H1 (cell line): Measurements from ENCODE around the gene DHX57. TPM values are rescaled to one million over a fixed set of nuclear protein-coding genes. Genes with fewer than 3 reads are reported as not detected.
A peak's percentile ranks its signal among the peaks of the same experiment; 100 is the strongest.

ENCODE experiments used
- BCL11A ChIP-seq, 2 experiments: IDR thresholded peaks; one replicate each; pipeline ENCODE4 v1.6.1; 2011; ENCODE audit warnings: low read depth in 2 of 2, low read length in 2 of 2, mild to moderate bottlenecking in 2 of 2
- CHD1 ChIP-seq: IDR thresholded peaks from 2 replicates; pipeline ENCODE4 v1.6.1; 2012; ENCODE audit warnings: low read depth, low read length, improper control_type of control experiment
- CREB1 ChIP-seq: IDR thresholded peaks from 2 replicates; pipeline ENCODE4 v1.6.1; 2012; ENCODE audit warnings: inconsistent platforms
- CTCF ChIP-seq, 3 experiments: IDR thresholded peaks; 1 replicate in 2 of 3; 2 replicates in 1 of 3; pipeline versions ENCODE4 v1.5.1 to v1.6.1; 2011; ENCODE audit warnings: low read length in 3 of 3, mild to moderate bottlenecking in 3 of 3, inconsistent platforms in 2 of 3, low read depth in 1 of 3, moderate library complexity in 1 of 3; ENCODE audit not compliant: insufficient read depth in 1 of 3; ENCODE audit errors: control extremely low read depth in 1 of 3
- EGR1 ChIP-seq: IDR thresholded peaks from 2 replicates; pipeline ENCODE4 v1.6.1; 2011; ENCODE audit warnings: low read depth, low read length, borderline replicate concordance
- JUND ChIP-seq: IDR thresholded peaks from 2 replicates; pipeline ENCODE4 v1.6.1; 2011; ENCODE audit warnings: mild to moderate bottlenecking, improper control_type of control experiment, low read length
- KDM1A ChIP-seq: fragments of 200-600, 300-600 bp; sonication (generic); IDR thresholded peaks from 2 replicates; pipeline ENCODE4 v1.7.1; 2016; ENCODE audit warnings: mild to moderate bottlenecking, low read length, borderline replicate concordance
- PHF8 ChIP-seq: fragments of 200-600 bp; sonication (generic); conservative IDR thresholded peaks from 2 replicates; pipeline ENCODE4 v1.7.1; 2012; ENCODE audit warnings: low read depth, mild to moderate bottlenecking, inconsistent platforms, low read length, moderate library complexity
- RAD21 ChIP-seq, 2 experiments: IDR thresholded peaks in 1 of 2; conservative IDR thresholded peaks in 1 of 2; 2 replicates each; pipeline ENCODE4 v1.6.1; 2011; ENCODE audit warnings: low read depth in 2 of 2, low read length in 2 of 2, improper control_type of control experiment in 1 of 2, inconsistent platforms in 1 of 2, mild to moderate bottlenecking in 1 of 2, moderate library complexity in 1 of 2
- SAP30 ChIP-seq: fragments of 300-600 bp; sonication (generic); IDR thresholded peaks from 2 replicates; pipeline ENCODE4 v1.7.1; 2012; ENCODE audit warnings: low read length, moderate library complexity, mild to moderate bottlenecking, inconsistent platforms; ENCODE audit not compliant: insufficient read depth, insufficient replicate concordance
- SIRT6 ChIP-seq: IDR thresholded peaks from one replicate; pipeline ENCODE4 v1.7.1; 2012; ENCODE audit warnings: low read length, inconsistent platforms
- SP2 ChIP-seq: IDR thresholded peaks from 2 replicates; pipeline ENCODE4 v1.6.1; 2012; ENCODE audit warnings: mild to moderate bottlenecking, low read length, inconsistent platforms
- SRF ChIP-seq: IDR thresholded peaks from 2 replicates; pipeline ENCODE4 v1.6.1; 2011; ENCODE audit warnings: mild to moderate bottlenecking, low read depth, low read length, moderate library complexity
- TAF1 ChIP-seq: IDR thresholded peaks from 2 replicates; pipeline ENCODE4 v1.6.1; 2011; ENCODE audit warnings: mild to moderate bottlenecking, low read depth, low read length
- TBP ChIP-seq: IDR thresholded peaks from 2 replicates; pipeline ENCODE4 v1.6.1; 2011; ENCODE audit warnings: low read depth, low read length, improper control_type of control experiment
- USF2 ChIP-seq: IDR thresholded peaks from 2 replicates; pipeline ENCODE4 v1.6.1; 2011; ENCODE audit warnings: low read length, improper control_type of control experiment
- YY1 ChIP-seq: IDR thresholded peaks from 2 replicates; pipeline ENCODE4 v1.6.1; 2011; ENCODE audit warnings: low read depth, mild to moderate bottlenecking, low read length
- polyA plus RNA-seq, 7 experiments: library from polyadenylated mRNA; depleted of rRNA in 3 of 7; stranded (reverse) in 5 of 7; unstranded in 2 of 7; fragments of >200 nt in 5 of 7; fragments of 200-250 nt in 2 of 7; gene quantifications; 1 replicate in 5 of 7; 2 replicates in 1 of 7; 4 replicates in 1 of 7; pipeline versions ENCODE4 v1.2.1 to v1.2.3, GENCODE V29; 2011 to 2013; ENCODE audit warnings: missing spikeins in 2 of 7, mixed read lengths in 2 of 7
- total RNA-seq: library from RNA; stranded (reverse); fragmentation: NEBNext Ultra II Directional; extraction: Animal tissue kit (Norgen Biotek cat#: 25700); gene quantifications from 2 replicates; pipeline ENCODE4 v1.2.1, GENCODE V29; 2021

The DHX57 gene
- total and polyA plus RNA-seq, 2 of the 8 experiments (the other 6 are each of a cell fraction or from before 2014, with no cell fraction given): 10.7 to 32.9 TPM

- no peak for TF ChIP-seq KDM1A
- TF ChIP-seq JUND: peak; percentile 60
- TF ChIP-seq RAD21 (IDR thresholded peaks at IDR 0.05 in 1 of 2, conservative IDR thresholded peaks at IDR 0.05 in 1 of 2; ENCODE audit: low read depth in 2 of 2, low read length in 2 of 2): peak; percentile 2 to 6; a peak in 1 of 4 replicates
- TF ChIP-seq SRF: no peak
- peak; percentile 82 for TF ChIP-seq SAP30
- peak; percentile 99 for TF ChIP-seq TBP
- no peak for TF ChIP-seq BCL11A (IDR thresholded peaks at IDR 0.05; ENCODE audit: low read depth in 2 of 2, low read length in 2 of 2)
- no peak; the same call in none of the 2 replicates for TF ChIP-seq CHD1
- TF ChIP-seq CREB1: peak; percentile 78
- TF ChIP-seq PHF8: peak; percentile 99
- TF ChIP-seq EGR1: peak; percentile 63; the same call in 1 of the 2 replicates
- TF ChIP-seq YY1: peak; percentile 92
- peak; percentile 100 for TF ChIP-seq TAF1
- peak; percentile 91 for TF ChIP-seq SIRT6
- no peak for TF ChIP-seq USF2
- TF ChIP-seq SP2: no peak
- TF ChIP-seq CTCF (IDR thresholded peaks at IDR 0.05; ENCODE audit: control extremely low read depth in 1 of 3, insufficient read depth in 1 of 3, low read depth in 1 of 3, low read length in 3 of 3): no peak
Measured at GRCh38 chr2:38750891-38751595, 124.7 kb downstream of the DHX57 start, which contains the start of gene SRSF7 (continued).
